HG03280 (cell line): ENCODE measurements around the gene ALKBH3.

ENCODE experiments used
- ATAC-seq: cut with Tn5 transposase; IDR thresholded peaks from one replicate; pipeline ENCODE4 v1.9.1; 2021; ENCODE audit warnings: mild to moderate bottlenecking, moderate library complexity; ENCODE audit not compliant: unreplicated experiment

Gene ALKBH3

GRCh38 chr11:43921561-43922294, 41.1 kb downstream of the ALKBH3 start:
- no peak for ATAC-seq

- no peak for ATAC-seq
Measured at GRCh38 chr11:43922295-43922648, 41.6 kb downstream of the ALKBH3 start.

GRCh38 chr11:43922744-43923405, 42.2 kb downstream of the ALKBH3 start:
- no peak for ATAC-seq

GRCh38 chr11:43923406-43924111, 42.9 kb downstream of the ALKBH3 start:
- no peak for ATAC-seq

- no peak for ATAC-seq
Measured at GRCh38 chr11:43924112-43924855, 43.7 kb downstream of the ALKBH3 start.

- ATAC-seq, result no peak
Measured at GRCh38 chr11:43925063-43925931, 44.7 kb downstream of the ALKBH3 start.

- no peak for ATAC-seq
Measured at GRCh38 chr11:43925932-43926505, 45.4 kb downstream of the ALKBH3 start.

GRCh38 chr11:43927070-43927469, 46.4 kb downstream of the ALKBH3 start:
- ATAC-seq, result no peak

- no peak for ATAC-seq
Measured at GRCh38 chr11:43927925-43928707, 47.5 kb downstream of the ALKBH3 start.

GRCh38 chr11:43928721-43929120, 48.1 kb downstream of the ALKBH3 start:
- ATAC-seq, result no peak

- ATAC-seq, result no peak
Measured at GRCh38 chr11:43930868-43931716, 50.5 kb downstream of the ALKBH3 start.

- no peak for ATAC-seq
Measured at GRCh38 chr11:43931717-43932039, 51.0 kb downstream of the ALKBH3 start.

GRCh38 chr11:43933226-43933607, 52.6 kb downstream of the ALKBH3 start:
- no peak for ATAC-seq

GRCh38 chr11:43933608-43934551, 53.2 kb downstream of the ALKBH3 start:
- no peak for ATAC-seq

- ATAC-seq, result no peak
Measured at GRCh38 chr11:43934601-43935423, 54.2 kb downstream of the ALKBH3 start.

GRCh38 chr11:43935424-43935979, 54.9 kb downstream of the ALKBH3 start:
- ATAC-seq, result no peak
